ENCODE measurements around the gene REXO4. TPM values are rescaled to one million over a fixed set of nuclear protein-coding genes. Genes with fewer than 3 reads are reported as not detected.

REXO4 gene
- total and polyA plus RNA-seq, 2 donors (not counting 1 experiment from before 2014, with no cell fraction given): 25.0 to 37.1 TPM

DNA sequence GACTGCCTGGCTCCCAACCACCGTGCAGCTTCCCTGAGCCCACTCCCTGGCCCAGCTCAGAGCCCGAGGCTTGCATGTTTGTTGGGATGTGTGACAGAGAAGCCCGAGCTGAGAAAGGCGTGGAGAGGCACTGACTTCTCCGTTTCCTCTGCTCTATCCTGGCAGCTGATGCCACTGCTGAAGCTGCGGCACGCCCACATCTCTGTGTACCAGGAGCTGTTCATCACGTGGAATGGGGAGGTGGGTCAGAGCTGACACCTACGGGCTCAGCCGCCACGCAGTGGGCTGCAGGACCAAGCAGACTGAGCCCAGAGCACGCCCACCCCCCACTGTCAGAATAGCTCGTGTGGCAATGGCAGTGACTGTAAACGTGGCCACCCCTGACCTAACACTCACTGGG lies 32.4 kb downstream of the REXO4 start:
- WGBS (ENCODE audit: insufficient coverage): 98% methylated on average over 14 of the region's 14 CpGs
- ChIA-PET CTCF (interaction anchor here (2.2 kb wide), 1 partner anchor 199 kb away, joined by 5 read pairs; no protein-coding TSS in a partner anchor), POLR2A (no interaction called here)
- Histone ChIP-seq H3K79me2 (ENCODE audit: control insufficient read depth, insufficient read depth, low read length) (no peaks in the 10 kb centered on the region), H3K27me3 (replicated peaks in 1 of 4; ENCODE audit: control extremely low read depth in 1 of 4, control insufficient read depth in 3 of 4, insufficient read depth in 4 of 4, low read length in 3 of 4) (peaks cover 0 to 12% (median 0%) of the 10 kb centered on the region in 4 experiments), H2AFZ (ENCODE audit: insufficient read depth, low read depth, low read length, poor library complexity, severe bottlenecking) (no peak overlapping the region), H3K27ac (ENCODE audit: low read length in 2 of 2) (no peak overlapping the region), H3K36me3 (replicated peaks in 1 of 2; ENCODE audit: control extremely low read depth in 1 of 2, control insufficient read depth in 1 of 2, extremely low read depth in 1 of 2, insufficient read depth in 2 of 2, low read length in 1 of 2) (no peaks in the 10 kb centered on the region), H3K4me1 (ENCODE audit: control insufficient read depth in 2 of 2, insufficient read depth in 2 of 2, low read length in 2 of 2) (no peaks in the 10 kb centered on the region), H3K9ac (ENCODE audit: low read length) (no peak overlapping the region), H3K9me3 (ENCODE audit: control extremely low read depth in 1 of 3, control insufficient read depth in 2 of 3, insufficient read depth in 1 of 3, low read length in 2 of 3) (no peaks in the 10 kb centered on the region), H4K20me1 (ENCODE audit: control insufficient read depth, insufficient read depth, low read length, poor library complexity, severe bottlenecking) (no peaks in the 10 kb centered on the region), H3K4me2 (replicated peaks; ENCODE audit: low read depth, low read length, poor library complexity, severe bottlenecking) (no peak overlapping the region), H3K4me3 (ENCODE audit: control extremely low read depth in 1 of 5, extremely low read depth in 1 of 5, insufficient read depth in 1 of 5, low read depth in 2 of 5, low read length in 4 of 5) (no peak overlapping the region)
- intact Hi-C loops (cut with micrococcal nuclease): no loop called here
- H3K27ac Mint-ChIP-seq: no peak overlapping the region
- no peaks in the 10 kb centered on the region for H3K9me3 Mint-ChIP-seq (ENCODE audit: insufficient read depth)
- H3K4me1 Mint-ChIP-seq: no peaks in the 10 kb centered on the region
- no peak for ATAC-seq (ENCODE audit: low read depth)
- TF ChIP-seq, protein P1, sequence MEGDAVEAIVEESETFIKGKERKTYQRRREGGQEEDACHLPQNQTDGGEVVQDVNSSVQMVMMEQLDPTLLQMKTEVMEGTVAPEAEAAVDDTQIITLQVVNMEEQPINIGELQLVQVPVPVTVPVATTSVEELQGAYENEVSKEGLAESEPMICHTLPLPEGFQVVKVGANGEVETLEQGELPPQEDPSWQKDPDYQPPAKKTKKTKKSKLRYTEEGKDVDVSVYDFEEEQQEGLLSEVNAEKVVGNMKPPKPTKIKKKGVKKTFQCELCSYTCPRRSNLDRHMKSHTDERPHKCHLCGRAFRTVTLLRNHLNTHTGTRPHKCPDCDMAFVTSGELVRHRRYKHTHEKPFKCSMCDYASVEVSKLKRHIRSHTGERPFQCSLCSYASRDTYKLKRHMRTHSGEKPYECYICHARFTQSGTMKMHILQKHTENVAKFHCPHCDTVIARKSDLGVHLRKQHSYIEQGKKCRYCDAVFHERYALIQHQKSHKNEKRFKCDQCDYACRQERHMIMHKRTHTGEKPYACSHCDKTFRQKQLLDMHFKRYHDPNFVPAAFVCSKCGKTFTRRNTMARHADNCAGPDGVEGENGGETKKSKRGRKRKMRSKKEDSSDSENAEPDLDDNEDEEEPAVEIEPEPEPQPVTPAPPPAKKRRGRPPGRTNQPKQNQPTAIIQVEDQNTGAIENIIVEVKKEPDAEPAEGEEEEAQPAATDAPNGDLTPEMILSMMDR (IDR thresholded peaks at IDR 0.05): no peak
- no peak for TF ChIP-seq EZH2 (IDR thresholded peaks at IDR 0.05; ENCODE audit: borderline replicate concordance, insufficient read depth, low read depth, low read length, poor library complexity, severe bottlenecking)
- H3K4me3 Mint-ChIP-seq: no peak overlapping the region
- H3K27me3 Mint-ChIP-seq: peaks cover 8% of the 10 kb centered on the region
- DNase-seq: no peak

DNA sequence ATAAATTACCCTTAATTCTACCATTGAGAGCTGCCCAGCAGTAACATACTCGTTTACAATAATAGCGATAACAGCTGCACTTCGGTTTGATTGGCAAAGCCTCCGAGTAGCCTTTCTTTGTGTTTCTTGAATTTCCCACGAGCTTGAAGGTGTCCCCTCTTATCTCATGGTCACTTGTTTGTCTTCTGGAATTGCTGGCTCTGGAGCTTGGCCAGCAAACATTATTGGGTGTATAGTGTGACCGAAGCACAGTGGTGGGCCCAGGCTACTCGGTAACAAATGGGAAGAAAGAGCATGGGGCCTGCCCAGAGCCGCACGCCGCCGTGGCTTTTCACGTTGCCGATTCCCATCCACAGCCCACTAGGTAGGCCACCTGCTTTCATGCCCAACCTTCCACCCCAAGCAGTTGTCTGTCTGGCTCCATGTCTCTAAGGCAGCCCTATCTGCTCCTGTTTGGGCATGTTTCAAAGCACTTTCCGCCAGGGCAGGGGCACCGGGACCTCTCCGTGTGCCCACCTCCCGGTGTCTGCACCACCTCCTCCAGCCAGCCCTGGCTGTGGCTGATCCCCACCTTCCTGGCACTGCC lies 33.0 kb downstream of the REXO4 start:
- no peaks in the 10 kb centered on the region for H4K20me1 ChIP-seq (ENCODE audit: control insufficient read depth, insufficient read depth, low read length, poor library complexity, severe bottlenecking)
- H3K4me2 ChIP-seq (replicated peaks; ENCODE audit: low read depth, low read length, poor library complexity, severe bottlenecking): no peak overlapping the region
- Mint-ChIP-seq H3K27ac (no peak overlapping the region), H3K4me3 (no peak overlapping the region), H3K27me3 (peaks cover 2% of the 10 kb centered on the region), H3K4me1 (no peaks in the 10 kb centered on the region), H3K9me3 (ENCODE audit: insufficient read depth) (no peaks in the 10 kb centered on the region)
- H3K4me1 ChIP-seq (ENCODE audit: control insufficient read depth in 2 of 2, insufficient read depth in 2 of 2, low read length in 2 of 2): no peaks in the 10 kb centered on the region
- TF ChIP-seq EZH2 (IDR thresholded peaks at IDR 0.05; ENCODE audit: borderline replicate concordance, insufficient read depth, low read depth, low read length, poor library complexity, severe bottlenecking): no peak
- TF ChIP-seq, protein P1 (IDR thresholded peaks at IDR 0.05): no peak
- no peak overlapping the region for H3K9ac ChIP-seq (ENCODE audit: low read length)
- H3K79me2 ChIP-seq (ENCODE audit: control insufficient read depth, insufficient read depth, low read length): no peaks in the 10 kb centered on the region
- no peak overlapping the region for H3K27ac ChIP-seq (ENCODE audit: low read length in 2 of 2)
- ATAC-seq (ENCODE audit: low read depth) (no peak), DNase-seq (no peak)
- H3K4me3 ChIP-seq (ENCODE audit: control extremely low read depth in 1 of 5, extremely low read depth in 1 of 5, insufficient read depth in 1 of 5, low read depth in 2 of 5, low read length in 4 of 5): no peak overlapping the region
- intact Hi-C loops (cut with micrococcal nuclease): no loop called here
- CTCF ChIA-PET: interaction anchor here (2.2 kb wide), 1 partner anchor 198 kb away, joined by 5 read pairs; no protein-coding TSS in a partner anchor
- POLR2A ChIA-PET: no interaction called here
- H3K9me3 ChIP-seq (ENCODE audit: control extremely low read depth in 1 of 3, control insufficient read depth in 2 of 3, insufficient read depth in 1 of 3, low read length in 2 of 3): no peaks in the 10 kb centered on the region
- H2AFZ ChIP-seq (ENCODE audit: insufficient read depth, low read depth, low read length, poor library complexity, severe bottlenecking): no peak overlapping the region
- no peaks in the 10 kb centered on the region for H3K36me3 ChIP-seq (replicated peaks in 1 of 2; ENCODE audit: control extremely low read depth in 1 of 2, control insufficient read depth in 1 of 2, extremely low read depth in 1 of 2, insufficient read depth in 2 of 2, low read length in 1 of 2)
- WGBS (ENCODE audit: insufficient coverage): 97% methylated on average over 17 of the region's 17 CpGs
- H3K27me3 ChIP-seq (replicated peaks in 1 of 4; ENCODE audit: control extremely low read depth in 1 of 4, control insufficient read depth in 3 of 4, insufficient read depth in 4 of 4, low read length in 3 of 4): peaks cover 0 to 9% (median 0%) of the 10 kb centered on the region in 4 experiments
